Glomerular visceral epithelial cell (primary cell): ENCODE measurements around the gene TSPAN31.

ENCODE experiments used
- DNase-seq: peaks from one replicate; pipeline ENCODE4 v3.0.0-alpha.2; 2016; ENCODE audit errors: extremely low spot score

The TSPAN31 gene

GRCh38 chr12:57752668-57753000 is 7.8 kb downstream of the TSPAN31 start:
- DNase-seq, result no peak

GRCh38 chr12:57753756-57754337 is 9.0 kb downstream of the TSPAN31 start:
- DNase-seq, result no peak

- DNase-seq, result peak; percentile 74
Observed at GRCh38 chr12:57754411-57755193, 9.8 kb downstream of the TSPAN31 start, which contains the start of gene MARCHF9. Gene MARCHF9, plus strand, starts transcription at chr12:57755103. Its CDS starts 426 bp downstream, at chr12:57755529.

GRCh38 chr12:57755194-57755453 is 10.3 kb downstream of the TSPAN31 start:
- no peak for DNase-seq

- no peak for DNase-seq
Observed at GRCh38 chr12:57755454-57756372, 10.9 kb downstream of the TSPAN31 start.

- peak; percentile 57 for DNase-seq
Observed at GRCh38 chr12:57756406-57757341, 11.8 kb downstream of the TSPAN31 start.

GRCh38 chr12:57757771-57758170 is 12.9 kb downstream of the TSPAN31 start:
- DNase-seq, result no peak

- no peak for DNase-seq
Observed at GRCh38 chr12:57758552-57759359, 13.9 kb downstream of the TSPAN31 start.

- DNase-seq, result peak; percentile 46
Observed at GRCh38 chr12:57759360-57759980, 14.6 kb downstream of the TSPAN31 start.

GRCh38 chr12:57760347-57760982 is 15.6 kb downstream of the TSPAN31 start:
- no peak for DNase-seq

- no peak for DNase-seq
Observed at GRCh38 chr12:57761391-57761998, 16.7 kb downstream of the TSPAN31 start.

- DNase-seq, result no peak
Observed at GRCh38 chr12:57762463-57762862, 17.6 kb downstream of the TSPAN31 start.

GRCh38 chr12:57763881-57764661 is 19.2 kb downstream of the TSPAN31 start:
- no peak for DNase-seq

GRCh38 chr12:57764662-57765002 is 19.8 kb downstream of the TSPAN31 start:
- DNase-seq, result no peak

- DNase-seq, result no peak
Observed at GRCh38 chr12:57765003-57765697, 20.3 kb downstream of the TSPAN31 start.

GRCh38 chr12:57765698-57766463 is 21.0 kb downstream of the TSPAN31 start:
- DNase-seq, result no peak
